ENCODE measurements around the gene COL4A3. TPM values are rescaled to one million over a fixed set of nuclear protein-coding genes. Genes with fewer than 3 reads are reported as not detected.

COL4A3 gene
- total and polyA plus RNA-seq, 2 donors (not counting 3 experiments of a cell fraction or from before 2014, with no cell fraction given) = not detected

GRCh38 chr2:227248876-227249275 is 84.5 kb downstream of the COL4A3 start:
- CTCF ChIA-PET = interaction anchor here (11.6 kb wide), 1 partner anchor 11 kb away, joined by 82 read pairs; no protein-coding TSS in a partner anchor

More at GRCh38 chr2:227248876-227249275, 84.5 kb downstream of the COL4A3 start:
- BruUV-seq (replicated peaks) = no TSS peak
- Histone ChIP-seq H2AFZ (ENCODE audit: low read depth, low read length) (no peak overlapping the region), H3K4me2 (ENCODE audit: insufficient read depth, low read length) (no peak overlapping the region), H3K9me3 (replicated peaks; ENCODE audit: control insufficient read depth, insufficient read depth, low read length) (no peaks in the 10 kb centered on the region), H3K79me2 (ENCODE audit: control insufficient read depth, insufficient read depth, low read length) (no peaks in the 10 kb centered on the region), H3K9ac (replicated peaks; ENCODE audit: extremely low read depth, insufficient read depth, low read length) (no peak overlapping the region), H3K27ac (ENCODE audit: insufficient read depth, low read depth, low read length) (no peak overlapping the region), H3K36me3 (ENCODE audit: control insufficient read depth in 2 of 2, extremely low read depth in 1 of 2, insufficient read depth in 2 of 2, low read length in 2 of 2) (no peaks in the 10 kb centered on the region), H4K20me1 (replicated peaks; ENCODE audit: control insufficient read depth, extremely low read depth, insufficient read depth, low read length) (no peaks in the 10 kb centered on the region), H3K9me1 (replicated peaks; ENCODE audit: control insufficient read depth, extremely low read depth, insufficient read depth, low read length) (no peaks in the 10 kb centered on the region), H3K4me3 (replicated peaks in 1 of 3; ENCODE audit: insufficient read depth in 1 of 3, low read depth in 1 of 3, low read length in 3 of 3) (no peak overlapping the region), H3K4me1 (ENCODE audit: control insufficient read depth, extremely low read depth, insufficient read depth, low read length) (no peaks in the 10 kb centered on the region), H3K27me3 (ENCODE audit: control insufficient read depth in 2 of 2, insufficient read depth in 2 of 2, low read length in 2 of 2) (no peaks in the 10 kb centered on the region)
- TF ChIP-seq MAX (IDR thresholded peaks at IDR 0.05; ENCODE audit: insufficient read depth, insufficient read length) = no peak
- TF ChIP-seq POLR2A (IDR thresholded peaks at IDR 0.05; ENCODE audit: low read depth, low read length) = no peak
- no peak for TF ChIP-seq JUN (IDR thresholded peaks at IDR 0.05; ENCODE audit: borderline replicate concordance, insufficient read depth, insufficient read length, low read depth)
- no peak for TF ChIP-seq GATA2 (IDR thresholded peaks at IDR 0.05; ENCODE audit: insufficient read depth, insufficient read length, low read depth, low read length)
- no peak for TF ChIP-seq FOS (IDR thresholded peaks at IDR 0.05; ENCODE audit: borderline replicate concordance, insufficient read depth, low read length)
- TF ChIP-seq MYC (IDR thresholded peaks at IDR 0.05; ENCODE audit: low read depth, low read length) = no peak
- TF ChIP-seq POLR2AphosphoS5 (IDR thresholded peaks at IDR 0.05; ENCODE audit: insufficient read depth, low read depth, low read length) = no peak
- no peak for TF ChIP-seq EZH2 (IDR thresholded peaks at IDR 0.05; ENCODE audit: borderline replicate concordance, low read depth, low read length, severe bottlenecking)
- no peak for TF ChIP-seq CTCF (IDR thresholded peaks at IDR 0.05; ENCODE audit: extremely low read depth in 1 of 2, insufficient read depth in 1 of 2, low read depth in 1 of 2, low read length in 2 of 2)
- POLR2A ChIA-PET = no interaction called here
- DNase-seq (ENCODE audit: low read depth, low spot score) (no peak), FAIRE-seq (no peak)
- intact Hi-C loops (cut with micrococcal nuclease) (no loop called here), dilution Hi-C loops (cut with MboI; ENCODE audit: extremely low pct_ligation_motif_present, low sequenced_read_pairs) (no loop called here)
